Measurements from ENCODE around the gene PLXNC1. TPM values are rescaled to one million over a fixed set of nuclear protein-coding genes. Genes with fewer than 3 reads are reported as not detected.

The PLXNC1 gene
- total and polyA plus RNA-seq, 2 of the 8 experiments (the other 6 are each of a cell fraction or from before 2014, with no cell fraction given), result 0.83 to 2.0 TPM

- H4K20me1 ChIP-seq (replicated peaks in 1 of 2; ENCODE audit: control insufficient read depth in 1 of 2, insufficient read depth in 2 of 2, low read length in 2 of 2), result no peaks in the 10 kb centered on the region
- H3K14ac ChIP-seq (ENCODE audit: insufficient read length), result no peak overlapping the region
- no peak overlapping the region for H4K91ac ChIP-seq (replicated peaks; ENCODE audit: insufficient read length, low read length)
- H3K27ac ChIP-seq (ENCODE audit: low read depth, low read length), result no peak overlapping the region
- no peaks in the 10 kb centered on the region for H3K36me3 ChIP-seq (ENCODE audit: control insufficient read depth in 2 of 4, insufficient read depth in 4 of 4, low read length in 3 of 4)
- H3K9ac ChIP-seq (replicated peaks in 1 of 4; ENCODE audit: extremely low read depth in 1 of 4, low read depth in 3 of 4, low read length in 3 of 4), result no peak overlapping the region
- H3K79me2 ChIP-seq (ENCODE audit: control insufficient read depth in 1 of 2, insufficient read depth in 2 of 2, low read length in 2 of 2), result no peaks in the 10 kb centered on the region
- no peak overlapping the region for H2BK120ac ChIP-seq (replicated peaks; ENCODE audit: low read depth, low read length)
- no peak overlapping the region for H3K4me3 ChIP-seq (ENCODE audit: extremely low read depth in 1 of 4, insufficient read depth in 2 of 4, low read depth in 3 of 4, low read length in 4 of 4)
- H3K18ac ChIP-seq (ENCODE audit: extremely low read depth, low read length), result no peak overlapping the region
- H3K27me3 ChIP-seq (replicated peaks in 1 of 4; ENCODE audit: control insufficient read depth in 3 of 4, extremely low read depth in 1 of 4, insufficient read depth in 3 of 4, low read length in 3 of 4), result no peaks in the 10 kb centered on the region
- H2AFZ ChIP-seq (ENCODE audit: low read length), result no peak overlapping the region
- ChIA-PET CTCF (ENCODE audit: partially characterized antibody) (interaction anchor here (0.8 to 2.1 kb wide), 2 partner anchors 47 to 64 kb away, joined by 4 to 5 read pairs; no protein-coding TSS in a partner anchor), POLR2A (ENCODE audit: partially characterized antibody) (interaction anchor here (0.6 kb wide), 1 partner anchor 12 kb away, joined by 3 read pairs; no protein-coding TSS in a partner anchor)
- no peak overlapping the region for H3K4me2 ChIP-seq (ENCODE audit: insufficient read depth in 1 of 2, low read depth in 2 of 2, low read length in 2 of 2)
- no peaks in the 10 kb centered on the region for H3K23me2 ChIP-seq (ENCODE audit: low read depth, low read length)
- no peaks in the 10 kb centered on the region for H3K9me3 ChIP-seq (ENCODE audit: insufficient read depth in 2 of 2, low read depth in 1 of 2, low read length in 1 of 2)
- no peak overlapping the region for H3K56ac ChIP-seq (replicated peaks; ENCODE audit: insufficient read length, low read depth, low read length)
- no peak overlapping the region for H4K5ac ChIP-seq (ENCODE audit: insufficient read length, low read depth, low read length)
- H2BK5ac ChIP-seq (ENCODE audit: low read depth, low read length), result no peak overlapping the region
- H3K23ac ChIP-seq (ENCODE audit: insufficient read length), result no peak overlapping the region
- FAIRE-seq, result no peak
- no peak overlapping the region for H4K8ac ChIP-seq (ENCODE audit: extremely low read depth, insufficient read depth, low read length)
- WGBS, 2 experiments (ENCODE audit: extremely low coverage in 1 of 2, insufficient coverage in 1 of 2, insufficient read length in 1 of 2, insufficient replicate concordance in 2 of 2, low coverage in 1 of 2, low lambda C conversion rate in 2 of 2, missing lambda C conversion rate in 1 of 2), result 84% methylated on average over 2 of the region's 2 CpGs; no CpG with 5 or more reads in 1 of the 2 experiments
- no peak for DNase-seq (ENCODE audit: low read depth in 1 of 2, low spot score in 2 of 2)
- H3K4ac ChIP-seq (replicated peaks; ENCODE audit: insufficient read length, low read depth, low read length), result no peak overlapping the region
- no peaks in the 10 kb centered on the region for H3K4me1 ChIP-seq (replicated peaks in 1 of 4; ENCODE audit: control insufficient read depth in 3 of 4, insufficient read depth in 4 of 4, low read length in 3 of 4)
- no peak overlapping the region for H2AK5ac ChIP-seq (ENCODE audit: low read depth, low read length)
- H2BK12ac ChIP-seq (ENCODE audit: low read depth, low read length), result no peak overlapping the region
- no peaks in the 10 kb centered on the region for H3K79me1 ChIP-seq (ENCODE audit: low read depth, low read length)
- no peak overlapping the region for H2BK15ac ChIP-seq (ENCODE audit: low read length)
- no peak for TF ChIP-seq SIX5 (IDR thresholded peaks at IDR 0.05; ENCODE audit: low read depth, low read length)
- no peak for TF ChIP-seq BACH1 (IDR thresholded peaks at IDR 0.05; ENCODE audit: low read length)
- no peak for TF ChIP-seq MAFK (IDR thresholded peaks at IDR 0.05; ENCODE audit: low read depth, low read length)
- TF ChIP-seq TBP (IDR thresholded peaks at IDR 0.05; ENCODE audit: low read depth, low read length), result no peak
- no peak for TF ChIP-seq CTBP2 (IDR thresholded peaks at IDR 0.05; ENCODE audit: borderline replicate concordance, insufficient read depth, insufficient read length, low read length)
- no peak for TF ChIP-seq CREB1 (IDR thresholded peaks at IDR 0.05)
- no peak for TF ChIP-seq ASH2L (IDR thresholded peaks at IDR 0.05; ENCODE audit: low read length)
- no peak for TF ChIP-seq GTF2F1 (IDR thresholded peaks at IDR 0.05; ENCODE audit: borderline replicate concordance, low read depth, low read length)
- no peak for TF ChIP-seq SP2 (IDR thresholded peaks at IDR 0.05; ENCODE audit: low read length)
- TF ChIP-seq PHF8 (conservative IDR thresholded peaks at IDR 0.05; ENCODE audit: low read depth, low read length), result no peak
- no peak for TF ChIP-seq SUZ12 (IDR thresholded peaks at IDR 0.05; ENCODE audit: low read length)
- no peak for TF ChIP-seq MAX (IDR thresholded peaks at IDR 0.05)
- no peak for TF ChIP-seq TAF1 (IDR thresholded peaks at IDR 0.05; ENCODE audit: low read depth, low read length)
- H2BK20ac ChIP-seq (ENCODE audit: low read length), result no peak overlapping the region
Measured at GRCh38 chr12:94219622-94220302, 71.4 kb downstream of the PLXNC1 start.
